ENCODE data around the gene CEMIP.

Gene CEMIP

GRCh38 chr15:80966431-80967197 lies 187.4 kb downstream of the CEMIP start:
- no peak for DNase-seq

GRCh38 chr15:80967451-80967850 lies 188.3 kb downstream of the CEMIP start:
- DNase-seq = no peak

- no peak for DNase-seq
These were observed 188.9 kb downstream of the CEMIP start for GRCh38 chr15:80967991-80968510.

GRCh38 chr15:80969316-80969715 lies 190.1 kb downstream of the CEMIP start:
- DNase-seq = no peak

GRCh38 chr15:80970018-80970657 lies 191.0 kb downstream of the CEMIP start:
- peak; percentile 63 for DNase-seq

GRCh38 chr15:80970658-80971057 lies 191.5 kb downstream of the CEMIP start:
- no peak for DNase-seq

GRCh38 chr15:80971143-80971542 lies 192.0 kb downstream of the CEMIP start:
- DNase-seq = no peak

GRCh38 chr15:80972276-80972675 lies 193.1 kb downstream of the CEMIP start:
- no peak for DNase-seq

GRCh38 chr15:80974914-80975313 lies 195.7 kb downstream of the CEMIP start:
- no peak for DNase-seq

- DNase-seq = no peak
These were observed 197.7 kb downstream of the CEMIP start for GRCh38 chr15:80976851-80977250.

- DNase-seq = peak; percentile 39
These were observed 198.5 kb downstream of the CEMIP start for GRCh38 chr15:80977627-80978036.

GRCh38 chr15:80978685-80979329 lies 199.6 kb downstream of the CEMIP start:
- no peak for DNase-seq

GRCh38 chr15:80979538-80980200 lies 200.5 kb downstream of the CEMIP start:
- no peak for DNase-seq

GRCh38 chr15:80982205-80982604 lies 203.0 kb downstream of the CEMIP start:
- no peak for DNase-seq

GRCh38 chr15:80982839-80983238 lies 203.7 kb downstream of the CEMIP start:
- DNase-seq = no peak

GRCh38 chr15:80984856-80985255 lies 205.7 kb downstream of the CEMIP start:
- no peak for DNase-seq

GRCh38 chr15:80985981-80986380 lies 206.8 kb downstream of the CEMIP start:
- DNase-seq = no peak

GRCh38 chr15:80986487-80986886 lies 207.3 kb downstream of the CEMIP start:
- no peak for DNase-seq

GRCh38 chr15:80988148-80988796 lies 209.1 kb downstream of the CEMIP start:
- no peak for DNase-seq

GRCh38 chr15:80989081-80989517 lies 209.9 kb downstream of the CEMIP start:
- no peak for DNase-seq

GRCh38 chr15:80989518-80990478 lies 210.6 kb downstream of the CEMIP start, which contains the start of gene MESD:
TSS of gene MESD (minus strand) at chr15:80989819. CDS start at chr15:80989791, 28 bp downstream.
- DNase-seq = peak; percentile 93

Measured in CD4-positive, alpha-beta T cell treated with Interleukin-4 for 4 hours (primary cell).